Fibroblast of skin of scalp (primary cell): Measurements from ENCODE around the gene CLEC3A. TPM values are rescaled to one million over a fixed set of nuclear protein-coding genes. Genes with fewer than 3 reads are reported as not detected.
"Not testable (repeated sequence)": the region's sequence is repeated elsewhere in the genome, so short reads cannot be mapped to it uniquely, and the experiment has no call there.

Source experiments
- DNase-seq: peaks from one replicate; pipeline ENCODE4 v3.0.0-alpha.2; 2013
- polyA plus RNA-seq, 2 experiments: library from polyadenylated mRNA; unstranded; fragments of 120-200 nt; gene quantifications; one replicate each; pipeline ENCODE4 v1.2.1, GENCODE V29; 2013; ENCODE audit not compliant: insufficient read length in 2 of 2

The CLEC3A gene, protein sequence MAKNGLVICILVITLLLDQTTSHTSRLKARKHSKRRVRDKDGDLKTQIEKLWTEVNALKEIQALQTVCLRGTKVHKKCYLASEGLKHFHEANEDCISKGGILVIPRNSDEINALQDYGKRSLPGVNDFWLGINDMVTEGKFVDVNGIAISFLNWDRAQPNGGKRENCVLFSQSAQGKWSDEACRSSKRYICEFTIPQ
- not detected for polyA plus RNA-seq (2013, experiment 1 of 2; ENCODE audit: insufficient read length)
- polyA plus RNA-seq (2013, experiment 2 of 2; ENCODE audit: insufficient read length) = not detected

DNA sequence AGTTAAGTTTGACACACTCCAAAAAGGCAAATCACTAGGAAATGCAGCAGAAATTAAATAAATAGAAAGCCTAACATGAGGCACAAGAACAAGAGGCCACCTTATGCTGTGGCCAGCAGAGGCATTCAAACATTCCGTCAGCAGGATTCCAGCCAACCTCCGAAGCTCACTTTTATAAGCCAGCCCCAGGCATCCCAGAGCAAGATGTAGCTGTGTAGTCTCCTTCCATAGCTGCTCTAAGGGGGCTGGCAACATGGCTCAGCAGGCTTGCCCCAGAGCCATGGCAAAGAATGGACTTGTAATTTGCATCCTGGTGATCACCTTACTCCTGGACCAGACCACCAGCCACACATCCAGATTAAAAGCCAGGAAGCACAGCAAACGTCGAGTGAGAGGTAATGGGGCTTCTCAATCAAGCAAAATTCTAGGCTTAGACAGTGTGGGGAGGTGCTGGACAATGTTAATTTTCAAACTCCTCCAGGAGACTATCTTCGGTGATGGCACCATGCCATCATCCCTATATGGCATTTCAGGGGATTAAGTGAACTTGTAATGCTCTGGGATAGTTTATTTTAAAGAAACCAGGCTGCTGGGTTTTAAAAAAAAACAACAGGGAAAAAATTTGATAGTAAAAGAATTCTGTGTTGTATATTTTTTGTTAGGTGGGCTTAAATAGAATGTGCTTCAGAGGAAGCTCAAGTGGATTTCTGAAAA, at the start of gene CLEC3A:
Gene CLEC3A, plus strand, starts transcription at position 202 of the 714 bp plus-strand sequence. Its CDS starts 79 bp downstream, at position 281.
- no peak for DNase-seq

DNA sequence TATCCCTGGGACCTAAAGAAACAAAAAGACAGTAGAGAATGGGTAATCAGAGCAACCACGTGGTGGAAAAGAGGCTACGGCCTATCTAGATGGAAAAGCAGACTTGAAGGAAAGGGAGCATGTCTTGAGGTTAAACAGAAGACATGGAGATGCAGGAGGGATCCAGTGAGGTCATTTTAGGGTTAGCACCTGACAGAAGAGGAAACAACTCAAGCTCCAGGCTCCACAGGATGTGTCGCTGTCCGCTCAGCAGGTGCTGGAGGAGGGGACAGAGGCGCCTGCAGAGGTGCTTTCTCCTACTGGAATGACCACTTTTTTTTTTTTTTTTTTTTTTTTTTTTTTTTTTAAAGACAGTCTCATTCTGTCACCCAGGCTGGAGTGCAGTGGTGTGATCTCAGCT, 47.5 kb upstream of the CLEC3A start:
- no peak for DNase-seq

DNA sequence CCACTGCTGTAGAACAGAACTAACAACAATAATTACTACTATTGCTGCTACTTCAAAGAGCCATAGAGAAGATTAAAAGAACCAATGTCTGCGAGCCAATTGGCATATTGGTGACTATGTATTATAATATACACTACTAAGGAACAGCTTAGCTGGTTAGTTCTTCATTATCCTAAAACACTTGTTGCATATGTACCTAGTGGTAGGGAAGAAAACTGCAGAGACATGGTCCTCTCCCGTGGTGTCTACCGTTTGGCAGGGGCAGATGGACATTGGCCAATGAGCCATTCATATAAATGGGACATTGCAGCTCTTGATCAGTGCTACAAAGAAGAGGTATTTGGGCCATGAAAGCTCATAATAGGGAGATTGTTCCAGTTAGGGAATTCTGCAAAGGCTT, 46.4 kb upstream of the CLEC3A start:
- no peak for DNase-seq

DNA sequence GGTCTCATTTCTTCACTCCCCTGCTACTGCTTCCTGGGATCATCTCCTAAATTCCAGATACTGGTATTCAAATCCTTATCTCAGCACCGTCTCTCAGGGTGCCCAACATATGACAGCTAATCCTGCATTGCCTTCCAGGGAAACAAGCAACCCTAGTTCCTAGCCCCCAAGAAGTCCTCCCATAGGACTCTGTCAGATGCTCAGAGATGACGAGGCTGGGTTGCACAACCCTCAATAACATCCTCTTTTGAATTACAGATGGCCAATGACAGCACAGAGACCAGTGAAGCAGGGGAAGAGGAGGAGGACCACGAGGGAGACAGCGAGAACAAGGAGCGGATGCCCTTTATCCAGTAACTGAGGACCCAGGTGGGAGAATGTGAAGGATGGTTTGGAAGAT, 45.0 kb upstream of the CLEC3A start:
- DNase-seq = no peak

DNA sequence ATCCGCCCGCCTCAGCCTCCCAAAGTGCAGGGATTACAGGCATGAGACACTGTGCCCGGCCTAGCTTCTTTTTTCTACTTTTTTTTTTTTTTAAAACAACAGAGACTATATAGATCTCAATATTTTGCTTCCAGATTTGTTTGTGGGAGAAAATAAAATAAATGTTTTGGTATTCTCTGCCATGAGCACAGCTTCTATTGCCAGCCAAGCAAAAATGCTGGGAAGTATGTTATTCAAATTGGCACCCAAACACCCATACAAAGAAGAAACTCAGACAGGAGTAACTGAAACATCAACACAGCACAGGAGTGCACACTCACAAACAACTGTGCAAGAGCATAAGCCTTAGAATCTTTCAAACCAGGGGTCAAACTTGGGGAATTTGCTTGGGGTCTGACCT, 37.2 kb upstream of the CLEC3A start:
- DNase-seq = no peak

DNA sequence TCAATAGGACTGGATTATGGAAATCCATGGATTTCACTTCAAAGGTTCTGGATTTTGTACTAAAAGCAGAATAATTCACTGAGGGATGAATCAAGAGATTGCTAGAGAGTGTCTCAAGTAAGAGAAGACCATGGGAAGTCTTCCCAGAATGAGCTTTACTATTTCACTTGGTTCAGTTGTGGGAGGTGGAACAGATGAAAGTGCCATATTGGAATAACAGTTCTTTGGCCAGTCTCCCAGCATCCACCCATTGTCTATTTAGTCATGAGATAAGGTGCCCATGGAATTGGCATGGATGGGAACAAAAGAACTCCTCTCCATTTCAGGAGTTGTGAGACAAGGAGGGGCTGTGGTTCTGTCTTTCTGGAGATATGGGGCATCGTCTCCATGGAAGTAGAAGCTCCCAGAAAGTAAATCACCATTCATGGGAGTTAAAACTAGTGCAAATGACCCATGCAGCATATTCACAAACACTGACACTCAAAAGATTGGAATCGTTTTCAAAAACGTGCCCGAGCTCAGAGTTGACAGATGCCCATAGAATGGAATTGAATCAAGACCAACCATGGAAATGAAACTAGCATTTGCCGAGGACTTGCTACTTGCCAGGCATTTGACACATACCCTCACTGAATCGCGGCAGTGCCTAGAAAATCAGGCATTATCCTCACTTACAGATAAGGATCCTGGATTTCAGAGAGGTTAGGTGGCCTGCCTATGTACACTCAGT, 36.2 kb upstream of the CLEC3A start:
- no peak for DNase-seq

DNA sequence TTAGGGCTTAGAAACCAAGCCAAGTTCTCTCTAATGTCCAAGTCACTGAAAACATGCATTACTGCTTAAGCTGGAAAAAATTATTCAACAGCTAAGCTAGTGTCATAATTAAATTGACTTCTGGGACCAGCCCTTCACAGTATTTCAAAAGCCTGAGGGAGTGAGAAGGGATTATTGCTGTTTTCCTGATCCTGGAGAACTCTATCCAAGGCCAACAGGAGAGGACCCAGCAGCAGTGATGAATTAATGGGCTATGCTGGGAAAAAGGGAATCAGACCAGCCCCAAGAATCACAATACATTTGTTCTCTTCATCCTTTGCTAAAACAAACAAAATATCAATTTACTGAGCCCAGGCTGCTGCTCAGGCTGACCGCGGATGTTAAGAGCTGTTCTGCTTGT, 34.5 kb upstream of the CLEC3A start:
- no peak for DNase-seq

DNA sequence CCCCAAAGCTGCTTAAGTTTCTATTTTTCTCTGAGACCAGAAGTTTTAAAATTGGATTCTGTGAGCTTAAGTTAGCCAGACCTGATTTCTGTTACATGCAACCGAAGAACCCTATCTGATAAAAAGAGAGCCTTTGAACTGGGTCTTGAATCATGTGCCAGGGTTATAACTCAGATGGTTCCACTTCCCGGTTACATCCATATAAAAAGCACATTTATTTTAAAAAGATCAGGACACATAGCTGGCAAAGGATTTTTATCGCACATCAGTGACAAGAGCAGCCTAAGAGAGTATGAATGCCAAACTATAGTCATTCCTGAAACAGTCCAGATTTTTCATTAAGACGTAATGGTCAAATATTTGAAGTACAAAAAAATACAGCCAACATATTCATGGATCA, 32.5 kb upstream of the CLEC3A start:
- DNase-seq = no peak

DNA sequence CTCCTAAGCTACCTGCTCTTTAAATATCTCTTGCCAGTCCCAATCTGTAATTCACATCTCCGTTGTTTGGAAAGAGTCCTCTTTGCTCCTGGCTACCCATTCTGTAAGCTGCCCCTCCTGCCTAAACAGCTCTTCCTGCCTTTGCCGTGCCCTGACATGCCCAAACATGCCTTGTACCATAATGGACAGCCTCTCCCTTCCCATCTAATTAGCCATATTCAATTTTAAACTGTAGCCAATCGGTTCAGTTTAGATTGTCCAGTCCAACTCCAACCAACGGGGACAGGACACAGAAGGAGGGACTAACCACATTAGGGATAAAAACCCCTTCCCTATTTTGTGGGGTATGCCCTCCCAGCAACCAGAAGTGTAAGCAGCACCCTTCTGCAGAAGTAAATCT, 30.6 kb upstream of the CLEC3A start:
- DNase-seq = no peak

DNA sequence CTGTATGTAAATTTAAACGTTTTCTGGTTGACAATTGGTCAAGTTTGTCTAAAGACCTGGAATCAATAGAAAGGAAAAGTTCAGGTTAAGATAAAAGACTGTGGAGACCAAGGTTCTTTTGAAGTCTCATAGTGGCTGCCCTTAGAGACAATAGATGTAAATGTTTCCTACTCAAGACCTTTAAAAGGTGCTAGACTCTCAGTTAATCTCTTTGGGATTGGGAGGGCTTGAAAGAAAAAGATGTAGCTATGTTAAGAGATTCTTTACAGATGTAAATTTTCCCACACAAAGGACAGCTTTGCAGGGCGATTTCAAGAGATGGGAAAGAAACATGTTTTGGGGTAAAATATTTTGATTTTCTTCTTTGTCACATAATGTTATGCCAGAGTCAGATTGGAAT, 30.0 kb upstream of the CLEC3A start:
- DNase-seq = not testable (repeated sequence)

DNA sequence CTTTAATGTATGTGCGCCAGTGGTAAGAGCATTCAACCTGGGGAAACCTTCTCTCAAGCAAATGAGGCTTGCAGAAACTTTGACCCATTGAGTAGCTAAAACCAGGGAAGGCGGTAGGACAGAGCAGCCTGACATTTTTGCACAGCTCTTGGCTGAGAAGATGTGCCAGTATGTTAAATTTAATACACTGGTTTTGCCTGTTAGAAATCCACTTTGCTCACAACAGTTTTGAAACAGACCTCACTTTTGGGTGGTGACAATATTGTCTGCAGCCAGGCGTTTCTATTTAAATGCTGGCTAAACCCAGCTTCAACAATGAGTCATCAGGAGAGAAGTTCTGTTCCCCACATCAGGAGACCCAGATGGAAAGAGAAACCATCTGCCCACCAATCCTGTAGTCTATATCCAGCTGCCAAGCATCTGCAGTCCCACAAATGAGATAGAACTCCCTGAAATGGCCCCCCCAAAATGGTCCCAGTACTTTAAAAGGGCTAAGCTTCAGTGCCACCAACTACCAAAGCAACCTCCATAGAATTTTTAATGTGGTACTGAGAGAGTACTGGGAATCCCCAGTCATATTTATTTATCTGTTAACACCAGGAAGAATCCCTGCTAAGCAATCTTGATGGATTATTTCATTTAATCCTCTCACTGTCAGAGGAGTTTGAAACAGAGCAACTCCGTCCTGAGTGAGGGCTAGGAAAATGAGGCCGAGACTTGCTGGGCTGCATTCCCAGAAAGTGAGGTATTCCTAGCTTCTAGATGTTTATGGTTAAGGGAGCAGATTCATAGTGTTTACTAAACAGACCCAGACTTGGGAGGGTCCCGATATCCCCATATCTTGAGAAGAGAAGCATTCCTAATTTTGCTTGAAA, 29.0 kb upstream of the CLEC3A start:
- DNase-seq = peak; percentile 28

DNA sequence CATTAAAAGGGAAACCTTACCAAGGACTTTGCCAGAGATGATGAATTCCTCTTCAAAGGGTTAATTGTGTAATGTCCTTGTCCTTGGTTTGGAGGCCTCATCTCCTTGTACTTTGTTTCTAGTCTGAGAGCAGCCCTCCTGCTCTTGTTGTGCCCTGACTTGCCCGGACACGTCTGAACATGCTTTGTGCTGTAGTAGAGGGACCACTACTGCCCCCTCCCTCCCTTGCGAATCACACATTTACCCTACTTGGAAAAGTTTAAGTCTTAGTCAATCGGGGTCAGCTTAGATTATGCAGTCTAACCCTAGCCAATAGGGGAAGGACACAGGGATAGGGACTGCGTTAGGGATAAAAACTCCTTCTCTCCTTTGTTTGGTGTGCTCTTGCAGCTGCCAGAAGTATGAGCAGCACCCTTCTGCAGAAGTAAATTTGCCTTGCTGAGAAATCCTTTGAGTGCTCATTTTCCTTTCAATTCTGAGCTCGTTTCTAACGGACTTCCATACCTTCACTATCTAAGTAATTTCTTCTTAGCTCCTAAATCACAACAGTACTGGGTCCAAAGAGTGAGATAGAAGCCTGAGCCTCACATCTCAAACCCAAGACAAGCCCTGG, 26.4 kb upstream of the CLEC3A start:
- DNase-seq = no peak

DNA sequence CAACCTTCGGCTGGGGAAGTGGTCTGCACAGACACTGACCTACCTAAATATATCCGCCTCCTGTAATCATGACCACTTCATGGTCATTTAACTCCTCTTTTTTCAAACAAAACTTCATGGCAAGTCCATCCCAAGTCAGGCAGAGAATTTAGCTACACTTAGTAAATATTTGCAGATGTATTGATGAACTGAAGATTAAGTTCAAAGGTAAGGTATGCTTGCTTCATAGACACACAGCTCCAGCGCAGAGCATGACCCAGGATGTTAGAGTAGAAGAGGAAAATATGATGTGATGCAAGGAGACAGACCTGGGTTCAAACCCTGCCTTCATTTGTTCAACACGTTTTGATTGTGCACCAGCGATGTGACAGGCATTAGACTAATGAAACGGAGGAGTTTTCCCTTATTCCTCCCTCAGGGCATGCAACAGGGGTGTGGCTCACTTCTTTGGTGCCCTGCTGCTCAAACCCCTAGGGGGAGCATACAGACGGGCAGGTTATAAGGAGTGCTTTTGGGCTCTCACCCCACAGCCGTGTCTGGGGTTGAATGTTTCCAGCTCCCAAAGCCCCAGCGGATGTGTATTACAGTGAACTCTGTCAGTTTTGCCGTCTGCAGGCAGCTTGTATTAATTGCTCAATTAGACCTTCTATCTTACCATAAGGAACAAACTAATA, 23.9 kb upstream of the CLEC3A start:
- DNase-seq = no peak

DNA sequence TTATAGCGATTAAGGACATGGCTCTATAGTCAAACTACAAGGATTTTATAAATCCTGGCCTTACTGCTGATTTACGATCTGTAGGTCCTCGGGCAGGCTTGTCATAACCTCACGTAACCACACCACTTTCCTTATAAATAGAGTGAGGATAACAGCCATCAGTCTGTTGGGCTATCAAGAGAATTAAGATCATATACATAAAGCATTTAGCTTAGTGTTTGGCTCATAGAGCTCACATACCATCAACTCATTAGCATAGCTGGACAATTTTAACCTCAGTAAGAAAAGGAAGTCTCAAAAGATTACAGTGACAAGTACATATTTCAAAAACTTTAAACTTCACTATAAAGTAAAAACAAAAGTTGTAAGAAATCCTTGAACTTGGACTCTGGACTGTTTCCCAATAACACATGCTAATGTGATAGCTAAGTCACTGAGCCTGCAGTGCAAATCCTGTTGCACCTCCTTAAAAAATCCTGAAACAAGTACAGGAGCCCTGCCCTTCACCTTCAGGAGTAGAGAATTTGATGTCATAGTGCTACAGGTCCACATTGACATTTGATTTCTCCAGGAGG, 20.8 kb upstream of the CLEC3A start:
- DNase-seq = no peak

DNA sequence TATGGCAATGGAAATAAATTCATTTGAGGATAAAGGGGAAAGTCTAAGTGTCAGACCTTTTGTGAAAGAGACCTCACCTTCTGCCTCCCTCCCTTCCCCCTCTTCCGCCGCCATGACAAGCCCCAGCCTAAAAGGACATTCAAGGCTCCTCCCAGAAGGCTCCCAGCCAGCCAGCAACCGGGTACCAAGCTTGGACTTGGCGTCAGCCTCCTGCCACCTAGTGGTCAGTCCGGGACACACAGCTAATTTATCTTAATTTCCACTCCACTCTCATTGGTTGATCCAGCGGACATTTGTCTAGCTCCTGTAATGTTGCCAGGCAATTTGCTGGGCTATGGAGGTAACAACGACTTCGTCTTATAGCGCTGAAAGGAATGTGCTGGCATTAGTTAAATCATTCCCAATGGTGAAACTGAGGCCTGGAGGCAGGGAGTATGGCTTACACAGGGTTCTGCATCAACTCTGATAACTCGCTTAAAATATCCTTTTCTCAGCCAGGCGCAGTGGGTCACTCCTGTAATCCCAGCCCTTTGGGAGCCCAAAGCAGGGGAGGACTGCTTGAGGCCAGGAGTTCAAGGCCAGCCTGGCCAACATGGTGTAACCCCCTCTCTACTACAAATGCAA, 19.3 kb upstream of the CLEC3A start:
- peak; percentile 81 for DNase-seq

DNA sequence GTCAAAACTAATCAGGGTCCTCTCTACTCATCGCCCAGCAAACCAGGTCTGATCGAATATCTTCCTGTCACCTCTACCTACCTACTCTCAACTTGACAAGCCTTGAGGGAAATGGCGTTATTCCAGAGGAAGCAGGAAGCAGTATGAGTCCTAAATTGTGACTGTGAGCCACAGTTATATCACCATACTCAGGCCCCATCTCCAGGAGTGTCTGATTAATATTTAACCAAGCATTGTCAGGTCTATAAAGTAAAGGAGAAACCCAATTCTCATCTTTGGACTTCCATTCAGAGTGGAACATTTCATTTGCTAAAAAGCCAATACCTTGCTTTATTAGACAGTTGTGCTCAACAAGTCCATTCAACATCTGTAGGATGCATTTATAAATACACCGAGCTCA, 17.8 kb upstream of the CLEC3A start:
- DNase-seq = no peak

DNA sequence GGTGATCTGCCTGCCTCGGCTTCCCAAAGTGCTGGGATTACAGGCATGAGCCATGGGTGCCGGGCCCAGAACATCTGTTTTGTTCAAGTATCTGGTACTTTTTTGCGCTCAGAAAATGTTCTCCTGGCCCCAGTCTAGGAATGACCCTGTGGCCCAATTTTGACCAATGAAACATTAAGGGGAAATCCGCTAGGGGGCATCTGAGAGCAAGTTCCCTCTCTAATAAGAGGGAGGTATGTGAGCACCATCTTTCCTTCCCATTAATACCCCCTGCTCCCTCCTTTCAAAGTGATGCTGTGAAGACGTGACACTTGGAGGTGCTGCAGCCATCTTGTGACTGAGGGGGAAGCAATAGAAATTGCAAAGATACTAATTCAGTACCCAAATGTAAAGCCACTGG, 16.5 kb upstream of the CLEC3A start:
- DNase-seq = no peak

DNA sequence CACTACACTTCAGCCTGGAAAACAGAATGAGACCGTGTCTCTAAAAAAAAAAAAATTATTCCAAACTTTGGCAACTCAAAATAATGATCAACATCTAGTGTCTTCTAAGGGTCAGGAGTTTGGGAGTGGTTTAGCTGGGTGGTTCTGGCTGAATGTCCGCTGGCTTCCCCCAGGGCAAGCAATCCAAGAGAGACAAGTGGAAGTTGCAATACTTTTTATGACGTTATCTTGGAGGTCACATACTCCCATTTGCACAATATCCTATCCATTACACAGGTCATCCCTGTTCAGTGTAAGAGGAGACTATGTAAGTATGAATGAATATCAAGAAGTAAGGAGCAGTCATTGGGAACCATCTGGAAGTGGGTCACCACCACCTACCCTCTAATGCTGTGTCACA, 15.2 kb upstream of the CLEC3A start:
- DNase-seq = no peak

DNA sequence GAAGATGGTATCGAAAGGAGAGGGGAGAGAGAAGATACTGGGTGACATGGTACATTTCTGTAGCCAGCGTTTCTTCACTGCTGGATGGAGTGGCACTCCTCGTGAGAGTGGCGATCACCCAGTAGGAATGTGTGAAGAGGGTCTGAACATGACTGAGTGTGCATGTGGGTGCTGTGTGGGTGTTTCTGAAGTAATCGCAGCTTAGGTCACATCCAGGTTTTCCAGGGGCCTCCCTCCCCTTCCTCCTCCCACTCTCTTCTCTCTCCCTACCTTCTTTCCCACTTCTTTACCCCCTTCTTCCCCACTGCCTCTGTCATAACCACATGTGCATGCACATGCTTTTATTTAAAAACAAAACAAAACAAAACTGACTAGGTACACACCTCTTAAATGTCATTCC, 1.8 kb downstream of the CLEC3A start:
- no peak for DNase-seq

DNA sequence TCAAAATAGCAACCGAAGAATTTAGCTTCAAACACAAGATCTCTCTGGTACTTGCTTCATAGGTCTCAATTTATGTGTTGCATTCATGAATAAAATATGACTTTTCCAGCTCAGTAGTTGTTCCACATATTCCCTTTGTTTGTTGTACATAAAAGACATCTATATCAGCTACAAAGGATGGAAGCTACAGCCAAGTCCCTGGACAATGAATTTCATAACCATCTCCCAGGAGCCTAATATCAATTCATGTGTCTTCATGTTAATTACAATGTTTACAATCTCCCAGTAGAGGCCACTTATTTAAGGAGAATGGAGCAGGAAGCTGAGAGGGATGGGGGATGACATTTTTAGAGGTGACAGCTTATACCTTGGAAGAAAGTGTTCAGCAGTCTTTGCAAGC, 3.3 kb downstream of the CLEC3A start:
- DNase-seq = no peak

DNA sequence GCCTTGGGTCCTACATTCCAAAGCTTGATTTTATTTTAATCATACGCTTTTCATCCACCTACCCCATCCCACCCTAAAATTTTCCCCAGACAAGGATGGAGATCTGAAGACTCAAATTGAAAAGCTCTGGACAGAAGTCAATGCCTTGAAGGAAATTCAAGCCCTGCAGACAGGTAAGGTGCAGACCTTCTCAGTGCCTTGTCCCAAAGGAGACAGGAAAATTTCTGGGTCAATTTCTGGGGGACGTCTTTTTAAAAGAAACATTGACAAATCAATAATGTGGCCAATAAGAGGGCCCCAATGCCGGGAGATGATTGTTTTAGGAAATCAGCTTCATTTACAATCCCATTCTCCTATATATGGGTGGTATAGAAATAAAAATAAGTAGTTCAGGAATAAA, 5.7 kb downstream of the CLEC3A start:
- DNase-seq = no peak
